A673 (cell line): ENCODE measurements around the gene SRRM4. TPM values are rescaled to one million over a fixed set of nuclear protein-coding genes. Genes with fewer than 3 reads are reported as not detected.
"Not testable (repeated sequence)": the region's sequence is repeated elsewhere in the genome, so short reads cannot be mapped to it uniquely, and the experiment has no call there.

Source experiments
- BruUV-seq: library from RNA; stranded (reverse); fragments of 400-500 nt; replicated peaks from 2 replicates; lab custom pipeline; 2021; lab: Mats Ljungman, UMichigan
- CTCF ChIA-PET: fragments of 300-600 bp; sonication (Branson Sonifier 250); formaldehyde crosslinking; loops from one replicate; lab custom pipeline; 2022; ENCODE audit warnings: antibody characterized with exemption; lab: Charles Lee
- POLR2A ChIA-PET: fragments of 300-600 bp; sonication (Branson Sonifier 250); formaldehyde crosslinking; loops from one replicate; lab custom pipeline; 2022; ENCODE audit warnings: antibody characterized with exemption; ENCODE audit not compliant: low non-redundant PET; lab: Charles Lee
- DNase-seq: peaks from one replicate; pipeline ENCODE4 v3.0.0-alpha.2; 2015; ENCODE audit warnings: low spot score
- H3K27ac ChIP-seq: fragments of 200-600 bp; sonication (generic); 2 replicates; pipeline ENCODE4 v1.5.1; 2016; ENCODE audit warnings: mixed run types, low read depth, mild to moderate bottlenecking, mixed read lengths, antibody characterized with exemption, low read length; ENCODE audit not compliant: poor library complexity, severe bottlenecking
- H3K27me3 ChIP-seq: fragments of 200-600 bp; sonication (generic); replicated peaks from 2 replicates; pipeline ENCODE4 v1.6.1; 2017; ENCODE audit warnings: mixed run types, low read depth, mild to moderate bottlenecking, mixed read lengths, antibody characterized with exemption, low read length; ENCODE audit not compliant: insufficient read depth, poor library complexity
- H3K36me3 ChIP-seq: fragments of 200-600 bp; sonication (generic); 2 replicates; pipeline ENCODE4 v1.6.1; 2016; ENCODE audit warnings: mixed run types, mild to moderate bottlenecking, mixed read lengths, antibody characterized with exemption, low read length; ENCODE audit not compliant: insufficient read depth, poor library complexity, severe bottlenecking
- H3K4me1 ChIP-seq: fragments of 200-600 bp; sonication (generic); 2 replicates; pipeline ENCODE4 v1.6.1; 2017; ENCODE audit warnings: mixed run types, mild to moderate bottlenecking, mixed read lengths, antibody characterized with exemption, low read length; ENCODE audit not compliant: insufficient read depth, poor library complexity, severe bottlenecking
- H3K4me3 ChIP-seq: fragments of 200-600 bp; sonication (generic); 2 replicates; pipeline ENCODE4 v1.5.1; 2016; ENCODE audit warnings: low read depth, mixed run types, mild to moderate bottlenecking, mixed read lengths, low read length; ENCODE audit not compliant: poor library complexity, severe bottlenecking
- H3K9me3 ChIP-seq: fragments of 200-600 bp; sonication (generic); 2 replicates; pipeline ENCODE4 v1.6.1; 2016; ENCODE audit warnings: mixed run types, low read depth, mild to moderate bottlenecking, mixed read lengths, antibody characterized with exemption, low read length; ENCODE audit not compliant: poor library complexity, severe bottlenecking
- CTCF ChIP-seq: fragments of 300-800, 200-600 bp; sonication (generic); conservative IDR thresholded peaks from 2 replicates; pipeline ENCODE4 v1.5.1; 2017; ENCODE audit warnings: low read depth, mild to moderate bottlenecking, antibody characterized with exemption, low read length, moderate library complexity, mixed read lengths
- EZH2 ChIP-seq: fragments of 200-600 bp; sonication (generic); IDR thresholded peaks from 2 replicates; pipeline ENCODE4 v1.6.1; 2017; ENCODE audit warnings: borderline replicate concordance, low read depth, mild to moderate bottlenecking, mixed read lengths, antibody characterized with exemption, low read length; ENCODE audit not compliant: poor library complexity, severe bottlenecking
- intact Hi-C: fragments of 100-400 bp; cut with micrococcal nuclease; formaldehyde crosslinking; loops from one replicate; pipeline ENCODE4 v1.10.0; 2022; ENCODE audit not compliant: unreplicated experiment
- total RNA-seq: library from RNA; stranded (reverse); gene quantifications from 2 replicates; pipeline ENCODE4 v1.2.3, GENCODE V29; 2021

Gene SRRM4
- total RNA-seq, 1 experiment from 2014 or later = not detected

- no peak overlapping the region for H3K27ac ChIP-seq
- H3K4me1 ChIP-seq = no peaks in the 10 kb centered on the region
- no peak overlapping the region for H3K4me3 ChIP-seq
- CTCF ChIA-PET = no interaction called here
- POLR2A ChIA-PET = no interaction called here
- H3K36me3 ChIP-seq = no peaks in the 10 kb centered on the region
- no peak for DNase-seq
- no peaks in the 10 kb centered on the region for H3K9me3 ChIP-seq
- TF ChIP-seq EZH2 = no peak
- TF ChIP-seq CTCF = no peak
- H3K27me3 ChIP-seq = peaks cover 2% of the 10 kb centered on the region
- intact Hi-C loops = no loop called here
- BruUV-seq = no TSS peak
These were observed 121.4 kb downstream of the SRRM4 start for GRCh38 chr12:119102714-119103113.

GRCh38 chr12:119104969-119105368 is 123.6 kb downstream of the SRRM4 start:
- H3K27ac ChIP-seq, POLR2A ChIA-PET, CTCF ChIA-PET, intact Hi-C loops, DNase-seq, H3K9me3 ChIP-seq, H3K4me3 ChIP-seq, BruUV-seq, H3K36me3 ChIP-seq, H3K4me1 ChIP-seq, H3K27me3 ChIP-seq: not testable (repeated sequence)

DNA sequence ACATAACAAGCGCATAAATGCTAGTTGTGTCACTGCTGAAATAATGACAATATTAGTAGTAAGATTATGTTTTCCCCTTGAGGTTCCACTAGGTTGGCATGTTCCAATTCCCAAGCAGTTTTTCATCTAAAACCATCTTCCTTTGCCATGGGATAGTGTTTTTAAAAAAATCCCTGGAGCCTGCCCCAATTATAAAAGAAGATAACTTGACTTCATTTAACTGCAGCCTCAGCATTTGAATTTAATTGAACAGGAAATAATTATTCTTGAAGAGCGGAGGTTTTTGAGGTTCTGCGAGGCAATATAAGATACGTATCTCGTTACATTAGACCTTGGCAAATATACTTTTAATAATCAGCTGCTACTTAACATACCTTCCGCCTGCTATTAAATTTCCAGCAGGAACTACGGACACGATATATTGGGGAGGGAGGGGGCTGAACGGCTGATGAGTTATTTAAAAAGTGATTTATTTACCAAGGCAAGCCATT is 132.2 kb downstream of the SRRM4 start:
- intact Hi-C loops = loop anchor here (10.0 kb wide), 1 partner anchor 431 kb away; no protein-coding TSS in a partner anchor
- no peak overlapping the region for H3K27ac ChIP-seq
- H3K4me3 ChIP-seq = no peak overlapping the region
- H3K36me3 ChIP-seq = no peaks in the 10 kb centered on the region
- BruUV-seq = no TSS peak
- no peaks in the 10 kb centered on the region for H3K9me3 ChIP-seq
- CTCF ChIA-PET = no interaction called here
- peaks cover 12% of the 10 kb centered on the region for H3K27me3 ChIP-seq
- POLR2A ChIA-PET = no interaction called here
- no peak for TF ChIP-seq CTCF
- no peak for TF ChIP-seq EZH2
- no peaks in the 10 kb centered on the region for H3K4me1 ChIP-seq
- peak; percentile 11 for DNase-seq

DNA sequence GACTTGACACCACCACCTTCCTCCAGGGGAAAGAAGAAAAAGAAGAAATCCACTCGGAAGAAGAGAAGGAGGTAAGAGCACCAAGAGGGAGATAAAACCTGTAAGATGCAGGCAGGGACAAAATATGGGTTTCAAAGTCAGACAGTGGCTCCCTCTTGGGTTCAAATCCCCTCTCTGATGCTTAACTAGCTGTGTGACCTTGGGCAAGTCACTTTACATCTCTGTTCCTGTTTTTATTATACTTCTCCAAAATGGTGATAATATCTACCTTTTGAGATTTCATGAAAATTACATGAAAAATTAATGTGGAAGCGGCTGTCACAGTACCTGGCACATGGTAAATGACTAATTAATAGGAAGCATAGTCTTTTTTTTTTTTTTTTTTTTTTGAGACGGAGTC is 133.0 kb downstream of the SRRM4 start:
- no TSS peak for BruUV-seq
- Histone ChIP-seq H3K27ac (no peak overlapping the region), H3K9me3 (no peaks in the 10 kb centered on the region), H3K4me3 (no peak overlapping the region), H3K4me1 (no peaks in the 10 kb centered on the region), H3K27me3 (peaks cover 20% of the 10 kb centered on the region), H3K36me3 (no peaks in the 10 kb centered on the region)
- intact Hi-C loops = loop anchor here (2.0 to 10.0 kb wide), 2 partner anchors 299 to 431 kb away; no protein-coding TSS in a partner anchor
- TF ChIP-seq CTCF = no peak
- TF ChIP-seq EZH2 = no peak
- ChIA-PET CTCF (interaction anchor here (1.2 kb wide), 1 partner anchor 299 kb away, joined by 6 read pairs; no protein-coding TSS in a partner anchor), POLR2A (no interaction called here)
- no peak for DNase-seq
